Stimulated activated CD4-positive, alpha-beta T cell treated with anti-CD3 and anti-CD28 coated beads, Interleukin-12 subunit alpha, Interleukin-12 subunit beta, amount 100 ng/mL, for 24 hours (primary cell): Measurements from ENCODE around the gene TET1.
"Not testable (repeated sequence)": the region's sequence is repeated elsewhere in the genome, so short reads cannot be mapped to it uniquely, and the experiment has no call there.

Source experiments
- DNase-seq, 2 experiments: peaks; one replicate each; pipeline ENCODE4 v3.0.0-alpha.2; 2020; ENCODE audit warnings: low read depth in 2 of 2

The TET1 gene

DNA sequence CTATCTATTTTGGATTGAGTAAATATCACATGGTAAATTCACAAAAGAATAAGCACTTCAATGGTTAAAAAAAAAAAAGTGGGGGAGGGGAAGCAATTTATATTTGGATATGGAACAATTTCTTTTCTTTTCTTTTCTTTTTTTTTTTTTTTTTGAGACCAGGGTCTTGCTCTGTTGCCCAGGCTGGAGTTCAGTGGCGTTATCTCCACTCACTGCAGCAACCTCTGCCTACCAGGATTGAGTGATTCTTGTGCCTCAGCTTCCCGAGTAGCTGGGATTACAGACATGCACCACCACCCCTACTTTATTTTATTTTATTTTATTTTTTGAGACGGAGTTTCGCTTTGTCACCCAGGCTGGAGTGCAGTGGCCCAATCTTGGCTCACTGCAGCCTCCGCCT is 148.8 kb downstream of the TET1 start:
- not testable (repeated sequence) for DNase-seq

DNA sequence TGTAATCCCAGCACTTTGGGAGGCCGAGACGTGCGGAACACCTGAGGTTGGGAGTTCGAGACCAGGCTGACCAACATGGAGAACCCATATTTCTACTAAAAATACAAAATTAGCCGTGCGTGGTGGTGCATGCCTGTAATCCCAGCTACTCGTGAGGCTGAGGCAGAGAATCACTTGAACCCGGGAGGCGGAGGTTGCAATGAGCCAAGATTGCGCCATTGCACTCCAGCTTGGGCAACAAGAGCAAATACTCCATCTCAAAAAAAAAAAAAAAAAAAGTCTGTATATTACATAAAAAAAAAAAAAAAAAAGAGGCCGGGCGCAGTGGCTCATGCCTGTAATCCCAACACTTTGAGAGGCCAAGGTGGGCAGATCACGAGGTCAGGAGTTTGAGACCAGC is 152.9 kb downstream of the TET1 start:
- DNase-seq = not testable (repeated sequence)

DNA sequence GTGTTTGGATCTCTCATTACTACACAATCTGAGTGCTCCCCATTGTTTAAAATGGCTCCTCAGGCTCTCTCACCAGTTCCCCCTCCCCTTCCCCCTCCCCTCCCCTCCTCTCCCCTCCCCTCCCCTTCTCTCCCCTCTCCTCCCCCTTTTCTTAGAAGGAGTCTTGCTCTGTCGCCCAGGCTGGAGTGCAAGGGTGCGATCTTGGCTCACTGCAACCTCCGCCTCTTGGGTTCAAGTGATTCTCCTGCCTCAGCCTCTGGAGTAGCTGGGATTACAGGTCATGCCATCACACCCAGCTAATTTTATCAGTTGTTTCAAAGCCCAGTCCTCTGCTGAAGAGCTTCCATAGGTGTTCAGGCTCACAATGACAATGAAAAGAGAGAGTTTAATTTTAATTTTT is 157.3 kb downstream of the TET1 start:
- no peak for DNase-seq

DNA sequence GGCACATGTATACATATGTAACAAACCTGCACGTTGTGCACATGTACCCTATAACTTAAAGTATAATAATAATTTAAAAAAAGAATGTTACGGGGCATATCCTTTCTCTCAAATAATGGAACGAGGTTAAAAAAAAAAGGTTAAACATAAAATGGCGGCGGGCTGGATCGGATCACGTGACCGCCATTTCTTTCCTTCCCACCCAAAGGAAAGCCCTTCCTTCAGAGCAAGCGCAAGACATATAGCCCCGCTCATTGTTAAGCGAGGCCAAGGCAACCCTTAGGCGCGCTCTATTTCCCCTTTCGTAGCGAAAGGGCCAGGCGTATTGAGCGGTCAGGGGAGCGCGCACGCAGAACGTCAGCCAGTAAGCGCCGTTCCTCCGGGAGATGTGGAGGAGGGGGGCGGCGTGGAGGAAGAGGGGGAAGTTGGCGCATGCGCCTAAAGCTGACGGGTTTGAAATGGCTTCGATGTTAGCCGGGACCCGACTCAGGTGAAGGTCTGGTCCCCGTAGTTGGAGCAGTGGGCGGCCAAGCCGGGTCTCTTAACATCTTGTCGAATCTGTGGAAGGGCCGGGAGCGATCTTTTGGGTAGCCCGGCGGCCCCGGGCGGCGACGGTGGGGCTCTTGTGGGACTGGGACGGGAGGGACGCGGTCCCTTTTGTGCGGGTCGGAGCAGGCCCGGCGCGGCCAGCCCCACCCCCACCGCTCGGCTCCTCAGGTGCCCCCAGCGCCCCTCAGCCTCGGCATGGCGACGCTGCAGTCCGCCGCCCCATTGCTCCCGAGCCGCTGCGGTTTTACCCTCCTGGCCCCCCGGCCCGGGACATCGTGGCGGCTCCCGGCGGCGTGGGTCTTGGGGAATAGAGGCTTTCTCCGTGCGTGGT is 160.9 kb downstream of the TET1 start, which contains the start of gene CCAR1:
Gene CCAR1 (plus strand): TSS at position 447 of the 880 bp plus-strand sequence. CDS start 1,266 bp downstream, outside the sequence.
- DNase-seq = peak; percentile 94 to 96

DNA sequence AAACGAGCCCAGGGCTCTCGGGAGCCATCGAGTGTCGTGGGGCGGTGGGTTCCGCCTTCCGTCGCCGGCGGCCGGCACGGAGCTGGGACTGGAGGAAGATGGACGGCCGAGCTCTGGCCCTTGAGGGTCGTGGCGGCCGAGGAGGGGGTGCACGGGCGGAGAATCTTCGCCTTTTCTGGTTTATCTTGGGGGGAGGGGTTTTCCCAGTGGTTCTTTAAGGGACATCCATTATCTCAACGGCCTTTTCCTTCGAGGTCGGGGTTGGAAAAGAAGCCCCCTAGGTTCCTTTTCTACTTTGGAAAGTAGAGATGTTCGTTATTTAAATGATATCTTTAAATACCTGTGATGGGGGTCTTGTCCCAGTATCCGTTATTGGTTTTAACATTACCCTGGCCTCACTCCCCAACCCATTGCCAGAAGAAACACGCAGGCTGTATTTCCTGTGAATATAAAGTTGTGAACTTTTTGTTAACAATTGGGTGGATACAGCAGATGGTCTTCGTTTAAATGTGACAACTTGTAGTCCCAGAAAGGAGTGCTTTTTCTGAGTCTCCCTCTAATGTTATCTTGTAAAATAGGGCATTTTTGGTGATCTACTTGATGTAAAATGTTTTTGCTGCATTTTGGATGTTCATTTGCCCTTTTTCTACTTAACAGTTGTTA is 161.7 kb downstream of the TET1 start:
- DNase-seq = no peak

DNA sequence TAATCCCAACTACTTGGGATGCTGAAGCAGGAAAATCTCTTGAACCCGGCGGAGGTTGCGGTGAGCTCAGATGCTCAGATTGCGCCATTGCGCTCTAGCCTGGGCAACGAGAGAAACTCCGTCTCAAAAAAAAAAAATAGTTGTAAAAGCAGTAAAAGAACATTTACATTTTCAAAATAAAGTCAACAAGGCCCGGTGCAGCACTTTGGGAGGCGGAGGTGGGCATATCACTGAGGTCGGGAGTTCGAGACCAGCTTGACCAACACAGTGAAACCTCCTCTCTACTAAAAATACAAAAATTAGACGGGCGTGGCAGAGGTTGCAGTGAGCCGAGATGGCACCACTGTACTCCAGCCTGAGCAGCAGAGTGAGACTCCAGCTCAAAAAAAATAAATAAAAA is 164.9 kb downstream of the TET1 start:
- no peak for DNase-seq

DNA sequence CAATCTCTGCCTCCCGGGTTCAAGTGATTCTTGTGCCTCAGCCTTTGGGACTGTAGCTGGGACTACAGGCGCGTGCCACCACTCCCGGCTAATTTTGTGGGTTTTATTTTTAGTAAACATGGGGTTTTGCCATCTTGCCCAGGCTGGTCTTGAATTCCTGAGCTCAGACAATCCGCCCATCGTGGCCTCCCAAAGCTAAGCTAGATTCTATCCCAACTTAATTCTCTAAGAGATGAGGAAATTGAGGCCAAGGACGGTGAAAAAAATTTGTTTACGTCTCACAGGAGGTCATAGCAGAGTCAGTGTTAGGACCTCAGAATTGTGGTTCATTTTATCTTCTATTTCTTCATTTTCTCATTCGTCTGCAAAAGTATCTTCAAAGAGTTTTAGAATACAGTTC is 167.0 kb downstream of the TET1 start:
- DNase-seq = no peak

DNA sequence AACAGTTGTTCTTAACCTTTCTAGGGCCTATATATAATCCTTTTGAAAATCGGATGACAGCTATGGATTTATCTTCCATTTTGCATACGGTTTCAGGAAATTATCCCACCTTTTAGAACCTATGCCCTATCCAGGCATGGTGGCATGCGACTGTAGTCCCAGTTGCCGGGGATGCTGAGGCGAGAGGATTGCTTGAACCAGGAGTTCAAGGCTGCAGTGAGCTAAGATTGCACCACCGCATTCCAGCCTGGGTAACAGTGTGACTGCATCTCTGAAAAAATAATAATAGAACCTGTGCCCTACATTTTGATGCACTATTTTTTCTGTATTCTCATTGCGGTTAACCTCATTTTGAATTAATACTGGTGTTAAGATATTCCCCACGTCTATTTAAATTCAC is 172.5 kb downstream of the TET1 start:
- DNase-seq = no peak

DNA sequence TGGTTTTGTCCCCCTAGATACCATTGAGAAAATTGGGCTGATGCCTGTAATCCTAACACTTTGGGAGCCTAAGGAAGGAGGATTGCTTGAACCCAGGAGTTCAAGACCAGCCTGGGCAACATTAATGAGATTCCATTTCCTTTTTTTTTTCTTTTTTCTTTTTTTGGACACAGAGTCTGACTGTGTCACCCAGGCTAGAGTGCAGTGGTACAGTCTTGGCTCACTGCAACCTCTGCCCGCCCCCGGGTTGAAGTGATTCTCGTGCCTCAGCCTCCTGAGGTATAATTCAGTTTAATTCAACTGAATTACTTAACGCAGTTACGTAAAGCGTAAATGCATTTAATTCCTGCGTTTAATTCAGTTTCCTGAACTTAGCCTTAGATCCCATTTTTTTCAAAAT is 174.2 kb downstream of the TET1 start:
- DNase-seq = no peak

DNA sequence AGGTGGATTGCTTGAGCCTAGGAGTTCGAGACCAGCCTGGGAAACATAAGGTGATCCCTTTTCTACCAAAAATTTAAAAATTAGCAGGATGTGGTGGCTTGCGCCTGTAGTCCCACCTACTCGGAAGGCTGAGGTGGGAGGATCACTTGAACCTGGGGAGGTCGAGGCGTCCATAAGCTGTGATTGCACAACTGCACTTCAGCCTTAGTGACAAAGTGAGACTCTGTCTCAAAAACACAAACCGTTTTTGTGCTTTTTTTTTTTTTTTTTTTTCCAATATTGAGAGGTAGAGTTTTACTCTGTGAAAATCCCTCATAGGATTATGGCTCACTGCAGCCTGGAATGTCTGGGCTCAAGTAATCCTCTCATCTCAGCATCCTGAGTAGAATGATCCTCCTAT is 175.0 kb downstream of the TET1 start:
- no peak for DNase-seq

DNA sequence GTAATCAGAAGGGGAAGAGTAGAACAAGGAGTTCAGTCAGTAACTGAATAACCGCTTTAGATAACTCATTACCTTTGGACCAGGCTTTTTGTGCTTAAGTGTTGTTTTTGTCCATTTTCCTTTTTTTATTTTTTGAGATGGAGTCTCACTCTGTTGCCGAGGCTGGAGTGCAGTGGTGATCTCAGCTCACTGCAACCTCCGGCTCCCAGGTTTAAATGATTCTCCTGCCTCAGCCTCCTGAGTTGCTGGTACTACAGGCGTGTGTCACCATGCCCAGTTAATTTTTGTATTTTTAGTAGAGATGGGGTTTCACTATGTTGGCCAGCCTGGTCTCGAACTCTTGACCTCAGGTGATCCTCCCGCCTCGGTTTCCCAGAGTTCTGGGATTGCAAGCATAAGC is 175.6 kb downstream of the TET1 start:
- not testable (repeated sequence) for DNase-seq

DNA sequence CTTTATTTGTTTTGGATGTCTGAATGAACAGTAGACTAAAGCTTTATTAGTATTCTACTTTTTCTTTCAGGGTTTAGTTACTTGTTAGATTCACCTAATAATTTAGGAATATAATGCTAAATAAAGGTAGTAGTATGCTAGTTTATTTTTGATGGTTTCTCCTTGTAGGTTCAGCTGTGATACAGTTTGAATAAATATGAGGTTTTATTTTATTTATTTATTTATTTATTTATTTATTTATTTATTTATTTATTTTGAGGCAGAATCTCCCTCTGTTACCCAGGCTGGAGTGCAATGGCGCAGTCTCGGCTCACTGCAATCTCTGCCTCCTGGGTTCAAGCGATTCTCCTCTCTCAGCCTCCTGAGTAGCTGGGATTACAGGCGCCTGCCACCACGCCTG is 180.5 kb downstream of the TET1 start:
- not testable (repeated sequence) for DNase-seq

DNA sequence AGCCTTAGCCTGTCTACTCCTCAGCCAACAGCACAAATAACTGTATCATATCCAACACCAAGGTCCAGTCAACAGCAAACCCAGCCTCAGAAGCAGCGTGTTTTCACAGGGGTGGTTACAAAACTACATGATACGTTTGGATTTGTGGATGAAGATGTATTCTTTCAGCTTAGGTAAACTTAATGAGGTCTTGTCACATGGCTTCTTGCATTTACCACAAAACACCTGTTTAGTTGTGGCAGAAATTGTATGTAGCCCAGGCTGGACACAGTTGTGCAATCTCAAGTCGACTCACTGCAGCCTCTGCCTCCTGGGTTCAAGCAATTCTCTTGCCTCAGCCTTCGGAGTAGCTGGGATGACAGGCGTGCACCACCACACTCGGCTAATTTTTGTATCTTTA is 182.3 kb downstream of the TET1 start:
- no peak for DNase-seq
